DMS153 treated with DMSO at 0.1 percent for 48 hours (cell line): Measurements from ENCODE around the gene PHF5A.
"Not testable (repeated sequence)": the region's sequence is repeated elsewhere in the genome, so short reads cannot be mapped to it uniquely, and the experiment has no call there.

Experiments used
- DNase-seq: peaks from one replicate; lab custom pipeline; 2025; ENCODE audit not compliant: unreplicated experiment; lab: John Stamatoyannopoulos, UW

PHF5A gene

DNA sequence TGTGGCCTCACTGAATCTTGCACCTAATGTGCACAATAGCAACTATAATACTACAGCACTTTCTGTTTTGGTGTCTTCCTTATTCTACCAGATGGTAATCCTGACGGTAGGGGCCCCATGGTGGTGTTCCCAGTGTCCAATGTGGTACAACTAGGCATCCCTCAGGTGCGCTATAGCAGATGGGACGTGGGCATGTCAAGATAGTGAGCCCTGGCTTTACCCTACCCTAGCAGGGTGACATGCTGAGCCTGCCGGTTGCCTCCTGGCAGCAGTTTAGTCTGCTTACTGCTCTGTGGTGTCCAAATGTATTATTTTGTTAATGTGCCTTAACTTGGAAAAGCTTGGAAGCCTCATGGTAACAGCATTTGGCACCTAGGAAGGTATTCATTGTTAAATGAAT, 19.6 kb upstream of the PHF5A start:
- no peak for DNase-seq

DNA sequence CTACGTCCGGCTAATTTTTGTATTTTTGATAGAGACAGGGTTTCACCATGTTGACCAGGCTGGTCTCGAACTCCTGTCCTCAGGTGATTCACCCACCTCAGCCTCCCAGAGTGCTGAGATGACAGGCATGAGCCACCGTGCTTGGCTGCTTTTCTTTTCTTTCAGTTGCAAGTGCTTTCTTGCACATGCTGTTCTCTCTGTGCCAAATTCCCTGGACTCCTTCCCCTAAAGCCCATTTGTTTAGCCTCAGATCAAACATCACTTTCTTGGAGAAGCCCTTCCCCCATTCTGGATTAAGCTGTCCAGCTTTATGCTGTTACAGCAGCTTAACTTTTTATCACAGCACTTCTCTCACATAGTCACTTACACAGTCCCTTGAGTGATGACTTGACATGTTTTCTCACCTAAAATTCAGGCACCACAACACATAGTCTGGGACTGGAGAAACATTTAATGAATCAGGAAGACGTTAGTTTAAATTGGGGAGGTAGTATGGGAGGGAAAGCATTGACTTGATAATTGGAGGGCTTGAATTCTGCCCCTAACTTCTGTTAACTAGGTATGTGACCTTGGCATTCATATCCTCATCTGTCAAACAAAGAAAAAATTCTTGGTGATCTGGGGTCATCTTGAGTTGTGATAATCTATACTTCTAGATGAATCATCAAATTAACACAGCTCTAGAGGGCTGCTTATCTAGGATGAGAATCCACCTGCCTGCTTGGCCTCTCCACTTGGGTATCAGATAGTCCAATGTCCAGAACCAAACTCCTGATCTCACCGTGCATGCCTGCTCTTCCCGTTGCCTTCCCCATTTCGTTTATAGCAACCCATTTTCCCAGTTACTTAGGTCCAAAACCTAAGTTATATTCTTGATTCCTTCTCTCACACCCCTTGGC, 18.8 kb upstream of the PHF5A start:
- no peak for DNase-seq

DNA sequence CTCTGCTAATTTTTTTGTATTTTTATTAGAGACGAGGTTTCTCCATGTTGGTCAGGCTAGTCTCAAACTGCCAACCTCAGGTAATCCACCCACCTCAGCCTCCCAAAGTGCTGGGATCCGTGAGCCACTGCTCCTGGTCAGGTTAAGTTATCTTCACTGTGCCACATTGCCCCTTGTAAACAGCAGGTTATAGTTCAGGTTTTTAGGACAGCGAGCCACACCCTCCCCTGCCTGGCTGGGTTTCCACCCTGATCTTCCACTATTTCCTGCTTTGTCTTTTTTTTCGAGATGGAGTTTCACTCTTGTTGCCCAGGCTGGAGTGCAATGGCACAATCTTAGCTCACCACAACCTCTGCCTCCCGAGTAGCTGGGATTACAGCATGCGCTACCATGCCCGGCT, 16.5 kb upstream of the PHF5A start:
- no peak for DNase-seq

DNA sequence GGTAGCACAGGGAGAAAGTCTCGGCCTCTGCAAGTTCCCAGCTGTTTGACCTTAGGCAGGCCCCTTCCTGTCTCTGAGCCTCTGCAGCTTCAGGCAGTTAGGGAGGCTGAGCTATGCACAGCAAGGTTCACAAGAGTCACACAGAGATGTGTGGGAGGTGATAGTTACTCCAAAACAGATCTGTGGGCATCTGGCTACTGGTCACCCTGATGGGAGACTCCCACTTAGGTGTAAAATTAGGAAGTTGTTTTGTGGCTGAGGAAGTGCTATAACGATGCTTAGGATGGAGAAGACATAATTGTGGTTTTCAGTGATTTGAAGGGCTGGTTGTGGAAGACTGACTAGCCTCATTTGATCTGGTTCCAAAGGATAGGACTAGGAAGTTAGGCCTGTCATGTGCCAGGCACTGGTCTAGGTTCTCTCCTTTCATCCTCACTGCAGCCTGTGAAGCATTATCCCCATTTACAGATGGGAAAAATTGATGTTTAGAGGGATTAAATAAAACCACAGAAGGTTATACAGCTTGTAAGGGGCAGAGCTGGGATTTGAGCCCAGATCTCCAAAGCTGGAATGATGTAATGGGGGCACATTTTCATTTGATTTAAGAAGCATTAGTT, 13.9 kb upstream of the PHF5A start:
- DNase-seq: no peak

DNA sequence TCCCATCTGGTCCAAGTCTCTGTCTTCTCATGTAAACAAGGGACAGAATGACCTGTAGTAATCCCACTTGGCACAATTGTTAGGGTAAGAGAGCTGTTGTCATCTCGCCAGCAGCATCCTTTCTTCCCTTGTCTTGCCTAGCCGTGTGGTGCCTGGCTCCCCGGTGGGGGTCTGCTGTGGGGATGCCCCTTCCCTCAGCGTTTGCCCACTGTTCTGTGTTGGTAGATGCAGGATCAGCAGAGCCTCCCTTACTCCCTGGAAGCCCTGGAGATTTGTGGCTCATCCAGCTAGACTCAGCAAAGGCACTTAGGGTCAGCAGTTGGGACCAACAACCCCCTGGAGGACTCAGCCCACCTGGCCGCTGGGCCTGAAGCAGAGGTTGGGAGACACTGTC, 13.4 kb upstream of the PHF5A start:
- DNase-seq: no peak

DNA sequence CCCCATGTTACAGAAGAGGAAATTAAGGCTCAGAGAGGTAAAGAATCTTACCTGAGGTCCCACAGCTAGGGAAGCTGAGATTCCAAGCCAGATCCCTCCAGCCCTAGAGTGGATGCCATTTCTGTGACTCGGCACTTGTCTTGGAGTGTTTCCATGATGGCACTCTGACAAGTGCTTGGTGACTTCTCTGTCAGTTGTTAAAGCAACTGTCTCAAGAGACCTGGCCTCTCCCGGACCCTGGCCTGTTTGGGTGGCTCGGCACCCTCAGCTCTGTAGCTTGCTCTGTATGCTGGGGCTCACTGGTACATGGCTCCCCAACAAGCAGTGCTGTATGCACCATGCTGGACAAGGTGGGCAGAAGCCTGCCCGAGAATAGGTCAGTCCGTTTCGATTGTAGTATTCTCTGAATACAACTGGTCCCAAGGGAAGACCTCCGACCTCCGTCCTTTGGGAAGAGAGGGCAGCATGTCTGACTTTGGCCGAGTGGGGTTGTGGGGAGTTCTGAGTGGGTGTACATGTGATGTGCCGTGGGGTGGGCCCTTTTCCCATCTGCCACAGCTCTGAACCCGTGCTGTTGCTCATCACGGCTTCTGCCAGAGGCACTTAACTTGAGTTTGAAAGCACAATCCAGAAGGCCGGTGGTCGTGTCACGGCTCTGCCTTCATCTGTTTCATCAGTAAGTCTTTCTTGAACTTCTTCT, 12.8 kb upstream of the PHF5A start:
- DNase-seq: no peak

DNA sequence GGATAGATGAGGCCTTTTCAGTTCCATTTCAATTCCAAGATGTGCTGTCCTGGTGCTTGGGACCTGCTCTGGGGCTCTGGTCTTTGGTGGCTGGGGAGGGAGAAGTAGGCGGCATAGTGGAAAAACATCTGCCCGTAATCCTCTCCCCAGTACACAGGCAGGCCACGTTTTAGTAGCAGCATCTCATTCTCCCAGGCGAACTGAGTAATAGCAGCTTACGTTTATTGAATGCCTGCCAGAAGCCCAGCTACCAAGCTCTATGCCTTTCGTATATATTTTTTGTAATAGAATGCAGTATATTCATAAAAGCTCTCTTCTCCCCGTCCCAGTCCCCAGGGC, 11.9 kb upstream of the PHF5A start:
- DNase-seq: no peak

DNA sequence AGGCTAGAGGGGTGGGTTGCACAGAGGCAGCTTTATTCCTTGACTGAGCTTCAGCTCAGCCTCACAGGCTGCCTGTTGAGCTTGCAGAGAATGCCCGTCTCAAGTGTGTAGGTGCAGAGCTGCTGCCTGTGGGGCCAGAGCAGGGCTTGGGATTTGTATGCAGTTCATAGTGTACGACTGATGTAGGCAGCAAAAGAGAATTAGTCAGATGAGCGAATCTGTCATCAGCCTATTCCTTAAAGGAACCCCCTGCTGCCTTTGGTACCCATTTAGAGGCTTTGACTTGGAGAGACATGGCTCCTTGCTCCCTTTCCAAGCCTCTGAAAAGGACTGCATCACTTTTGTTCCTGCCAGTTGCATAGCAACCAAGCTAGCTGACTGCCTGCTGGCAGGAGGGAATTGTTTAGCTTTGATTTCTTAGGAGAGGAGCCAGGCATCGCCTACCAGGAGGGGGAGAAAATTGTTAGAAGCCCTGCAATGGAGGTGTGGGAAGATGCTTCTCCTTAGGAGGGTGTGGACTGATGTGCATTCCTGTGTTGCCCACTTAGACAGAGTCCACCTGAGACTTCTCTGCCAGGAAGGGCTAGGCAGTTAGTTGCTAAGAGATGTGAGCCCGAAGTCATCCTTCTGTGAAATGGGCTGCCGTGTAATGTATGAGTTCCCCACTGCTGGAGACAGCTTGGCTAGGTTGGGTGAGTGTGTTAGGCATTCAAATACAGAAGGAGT, 11.3 kb upstream of the PHF5A start:
- DNase-seq: no peak

DNA sequence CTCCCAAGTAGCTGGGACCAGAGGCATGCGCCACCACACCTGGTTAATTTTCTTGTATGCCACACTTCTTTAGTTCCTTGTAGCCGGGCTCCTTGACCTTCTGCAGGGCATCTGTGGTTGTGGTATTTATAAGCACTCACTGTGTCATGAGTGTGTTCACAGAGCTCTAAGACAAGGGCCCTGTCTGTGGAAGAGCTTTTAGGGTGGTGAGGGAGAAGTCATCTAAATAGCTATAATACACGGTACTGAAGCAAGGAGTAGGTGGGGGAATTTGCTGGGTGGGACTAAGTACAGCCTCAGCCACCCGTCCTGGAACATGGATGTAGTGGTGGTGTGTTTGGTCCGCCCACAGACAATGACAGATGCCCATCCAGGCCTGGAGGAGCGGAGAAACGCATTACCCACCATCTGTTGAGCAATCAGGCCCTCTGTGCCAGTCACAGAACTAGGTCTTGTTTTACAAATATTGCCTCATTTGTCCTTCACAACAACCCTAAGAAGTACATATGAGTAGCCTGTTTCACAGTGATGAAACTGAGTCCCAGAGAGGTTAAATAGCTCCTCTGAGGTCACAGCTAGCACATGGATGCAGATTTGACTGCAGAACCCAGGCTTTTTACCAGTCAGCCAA, 10.5 kb upstream of the PHF5A start:
- no peak for DNase-seq

DNA sequence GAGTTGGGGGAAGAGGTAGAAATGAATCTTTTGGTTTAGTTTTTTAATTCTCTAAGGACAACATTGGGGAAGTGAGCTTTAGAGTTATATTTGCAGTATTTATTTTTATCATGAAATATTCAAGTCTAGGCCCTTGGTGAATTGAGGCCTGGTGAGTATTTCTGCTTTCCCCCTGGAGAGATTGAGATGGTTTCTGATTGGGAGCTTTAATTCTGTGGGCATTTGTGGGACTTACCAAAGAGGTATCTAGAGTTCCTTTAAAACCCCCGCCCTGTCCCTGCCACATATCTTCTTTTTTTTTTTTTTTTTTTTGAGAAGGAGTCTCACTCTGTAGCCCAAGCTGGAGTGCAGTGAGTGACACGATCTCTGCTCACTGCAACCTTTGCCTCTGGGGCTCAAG, 10.0 kb upstream of the PHF5A start:
- DNase-seq: no peak

DNA sequence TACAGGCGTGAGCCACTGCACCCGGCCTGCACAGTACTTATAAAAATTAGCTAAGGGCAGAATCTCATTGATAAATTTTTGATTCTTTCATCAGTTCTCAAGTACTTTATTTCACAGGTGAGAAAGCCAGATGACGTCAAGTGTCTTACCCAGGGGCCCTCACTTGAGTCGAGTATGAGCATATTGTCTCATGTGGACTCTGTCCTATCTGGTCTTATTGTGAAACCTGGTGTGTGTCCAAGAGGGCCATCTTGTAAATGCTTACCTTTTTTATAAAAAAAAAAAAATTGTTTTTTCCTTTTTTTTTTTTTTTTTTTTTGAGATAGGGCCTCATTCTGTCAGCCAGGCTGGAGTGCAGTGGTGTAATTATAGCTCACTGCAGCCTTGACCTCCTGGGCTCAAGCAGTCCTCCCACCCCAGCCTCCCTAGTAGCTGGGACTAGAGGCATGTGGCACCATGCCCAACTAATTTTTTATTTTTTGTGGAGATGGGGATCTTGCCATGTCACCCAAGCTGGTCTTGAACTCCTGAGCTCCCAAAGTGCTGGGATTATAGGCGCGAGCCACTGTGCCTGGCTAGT, 6.5 kb upstream of the PHF5A start:
- no peak for DNase-seq

DNA sequence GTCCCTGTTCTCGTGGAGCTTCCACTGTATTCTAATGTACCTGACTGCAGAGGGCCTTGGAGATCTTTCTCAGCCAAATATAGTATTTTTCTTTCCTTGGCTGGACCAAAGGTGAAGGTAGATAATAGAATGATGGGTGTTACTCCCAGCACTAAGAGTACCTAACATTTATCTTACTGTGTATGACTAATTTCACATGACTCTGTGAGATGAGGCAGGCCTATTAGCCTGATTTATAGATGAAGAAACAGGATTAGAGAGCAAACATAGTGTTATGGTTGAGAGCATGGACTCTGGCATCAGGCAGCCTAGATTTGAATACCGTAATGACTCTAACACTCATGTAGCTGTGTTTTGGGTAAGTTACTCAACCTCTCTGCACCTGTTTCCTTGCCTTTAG, 3.1 kb upstream of the PHF5A start:
- no peak for DNase-seq

DNA sequence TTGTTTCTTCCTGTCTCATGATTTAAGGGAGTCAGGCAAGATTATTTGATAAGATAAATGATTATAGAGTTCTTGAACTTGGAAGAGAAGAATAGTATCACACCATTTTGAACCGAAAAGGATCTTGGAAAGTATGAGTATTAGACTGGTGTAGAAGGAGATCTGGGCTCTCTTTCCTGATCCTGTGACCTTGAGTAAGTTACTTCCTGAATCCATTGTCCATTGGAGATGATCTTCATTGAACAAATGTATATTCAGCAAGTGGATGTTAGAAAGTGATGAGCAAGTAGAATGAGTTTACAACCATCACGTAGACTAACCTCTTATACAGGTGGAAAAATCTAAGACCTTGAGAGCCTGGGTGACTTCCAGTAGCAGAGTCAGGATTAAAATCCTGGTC, 2.4 kb upstream of the PHF5A start:
- DNase-seq: no peak

DNA sequence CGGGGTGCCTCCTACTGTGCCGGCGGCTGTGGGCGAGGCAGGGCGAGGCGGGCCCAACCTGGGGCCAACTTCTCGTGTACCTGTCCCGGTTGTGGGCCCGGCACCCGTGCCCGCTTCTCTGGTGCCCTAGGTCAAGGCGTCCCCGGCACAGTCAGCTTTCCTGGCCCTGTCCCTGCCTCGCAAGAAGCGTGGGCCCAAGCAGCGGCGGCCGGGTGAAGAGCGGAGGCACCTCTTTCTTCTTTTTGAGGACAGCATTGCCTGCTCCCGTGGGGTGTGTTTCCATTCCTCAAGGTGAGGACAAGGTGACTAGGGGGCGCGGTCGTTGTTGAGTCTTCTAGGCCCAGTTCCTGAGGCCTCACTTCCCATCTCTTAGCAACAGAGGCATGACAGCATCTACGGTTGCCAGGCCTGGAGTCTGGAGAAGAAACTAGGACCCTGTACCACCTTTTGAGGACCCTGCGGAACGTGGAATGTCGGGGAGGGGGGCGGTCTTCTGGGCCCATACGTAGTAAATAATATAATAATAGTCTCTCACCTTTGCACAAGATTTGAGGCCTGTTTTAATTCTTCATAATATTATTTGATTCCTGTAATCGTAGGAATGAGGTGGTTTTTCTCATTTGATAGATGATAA, 843 bp upstream of the PHF5A start:
- DNase-seq: no peak

DNA sequence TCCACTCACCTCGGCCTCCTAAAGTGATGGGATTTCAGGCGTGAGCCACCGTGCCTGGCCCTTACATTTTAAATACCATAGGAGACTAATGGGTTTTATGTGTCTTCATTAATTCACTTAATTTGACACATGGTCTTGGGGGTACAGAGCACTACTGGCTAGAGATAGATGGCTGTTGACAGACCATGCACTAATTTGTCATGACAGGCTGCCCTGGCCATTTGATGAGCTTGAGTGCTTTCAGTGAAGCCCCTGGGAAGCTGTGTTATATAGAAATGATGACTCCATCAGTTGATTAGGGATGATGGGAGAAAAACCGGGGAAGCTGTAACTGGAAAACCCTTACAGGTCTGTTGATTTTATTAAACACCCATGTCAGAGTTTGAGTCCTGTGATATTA, 6.6 kb downstream of the PHF5A start:
- DNase-seq: no peak

DNA sequence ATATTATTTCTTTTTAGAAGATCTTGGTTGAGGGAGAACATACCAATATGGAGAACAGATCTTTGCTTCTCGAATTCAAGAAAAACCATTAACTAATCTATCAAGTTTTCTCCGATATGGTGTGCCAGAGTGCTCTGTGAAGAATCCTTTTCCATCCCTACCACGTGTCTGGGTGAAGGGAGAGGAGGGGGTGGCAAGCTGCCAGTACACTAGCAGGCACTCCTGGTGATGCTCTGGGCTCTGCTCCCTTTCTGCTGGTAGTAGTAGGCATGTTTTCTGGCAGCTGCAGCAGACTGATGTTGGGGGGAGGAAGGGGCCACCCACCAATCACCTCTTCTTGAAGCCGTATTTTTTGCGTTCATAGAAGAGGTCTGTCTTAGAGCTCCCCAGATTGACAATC, 8.4 kb downstream of the PHF5A start:
- not testable (repeated sequence) for DNase-seq

DNA sequence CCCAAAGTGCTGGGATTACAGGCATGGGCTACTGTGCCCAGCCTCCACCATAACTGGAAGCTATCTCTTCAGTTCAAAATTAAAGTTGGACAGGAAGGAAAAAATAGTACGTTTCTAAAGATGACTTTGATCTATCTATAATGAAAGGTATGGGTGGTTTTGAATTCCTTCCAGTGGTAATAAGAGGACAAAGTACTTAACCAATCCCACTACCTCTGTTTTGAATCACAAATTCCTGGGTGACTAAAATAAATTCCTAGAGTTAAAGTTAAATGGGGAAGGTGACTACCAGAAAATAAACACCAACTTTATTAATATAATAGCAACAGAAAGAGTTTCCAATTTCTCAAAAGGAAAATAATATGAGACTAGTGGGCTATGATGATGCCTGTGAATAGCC, 9.1 kb downstream of the PHF5A start:
- no peak for DNase-seq

DNA sequence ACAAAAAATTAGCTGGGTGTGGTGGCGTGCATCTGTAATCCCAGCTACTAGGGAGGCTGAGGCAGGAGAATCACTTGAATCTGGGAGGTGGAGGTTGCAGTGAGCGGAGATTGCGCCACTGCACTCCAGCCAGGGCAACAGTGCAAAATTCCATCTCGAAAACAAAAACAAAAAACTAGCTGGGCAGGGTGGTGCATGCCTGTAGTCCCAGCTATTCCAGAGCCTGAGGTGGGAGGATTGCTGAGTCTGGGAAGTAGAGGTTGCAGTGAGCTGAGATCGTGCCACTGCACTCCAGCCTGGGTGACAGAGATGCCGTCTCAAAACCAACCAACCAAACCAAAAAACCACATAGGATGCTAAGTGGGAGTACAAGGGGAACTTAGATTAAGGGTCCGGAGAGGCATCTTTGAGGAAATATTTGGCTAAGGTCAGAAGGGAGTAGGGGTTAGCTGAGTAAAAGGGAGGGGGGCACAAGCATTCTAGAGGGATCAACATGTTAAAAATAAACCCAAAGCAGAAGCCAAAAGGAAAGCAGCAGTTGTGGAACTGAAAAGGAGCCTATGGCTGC, 10.2 kb downstream of the PHF5A start:
- no peak for DNase-seq

DNA sequence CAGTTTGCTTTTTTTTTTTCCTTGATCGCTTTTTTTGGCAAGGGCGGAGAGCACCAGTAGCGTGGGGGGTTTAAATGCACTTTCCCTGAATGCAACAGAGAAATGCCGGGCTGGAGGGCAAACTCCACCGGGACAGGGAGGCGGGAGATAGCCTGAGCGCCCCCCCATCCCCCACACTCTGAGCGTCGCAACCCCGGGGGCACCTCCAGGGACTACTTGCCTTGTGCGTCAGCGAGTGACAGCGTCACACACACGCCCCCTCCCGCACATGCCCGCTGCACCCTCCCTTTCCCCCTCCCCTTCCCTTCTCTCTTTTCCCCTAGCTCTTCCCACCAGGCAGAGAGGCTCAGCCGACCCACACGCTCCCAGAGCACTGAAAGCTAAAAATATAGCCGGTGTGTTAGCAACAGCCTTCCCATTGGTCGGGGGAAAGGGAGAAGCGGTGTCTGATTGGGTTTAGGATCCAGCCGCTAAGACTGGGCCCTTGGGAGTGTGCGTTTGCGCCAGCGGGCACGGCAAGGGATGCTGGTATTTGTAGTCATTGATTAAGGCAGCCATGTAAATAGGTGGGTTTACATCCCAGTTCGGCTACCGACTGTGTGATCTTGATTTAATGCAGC, 20.2 kb downstream of the PHF5A start:
- DNase-seq: peak; percentile 98
